ENCODE measurements around the gene CSTF1. TPM values are rescaled to one million over a fixed set of nuclear protein-coding genes. Genes with fewer than 3 reads are reported as not detected.

CSTF1 gene
- total RNA-seq, 1 donor from 2014 or later, result 21.1 TPM

Other genes with a start within 250 kb of the CSTF1 start
- gene MC3R, start 143.9 kb upstream of the CSTF1 start, total RNA-seq, result not detected
- 14.3 TPM for gene FAM210B, start 33.7 kb upstream of the CSTF1 start, total RNA-seq
- gene AURKA, start 430 bp upstream of the CSTF1 start, total RNA-seq, result 3.4 TPM
- 0.49 TPM for gene CASS4, start 19.6 kb downstream of the CSTF1 start, total RNA-seq
- gene RTF2, start 76.0 kb downstream of the CSTF1 start, total RNA-seq, result 38.4 TPM
- gene FAM209A, start 132.1 kb downstream of the CSTF1 start, total RNA-seq, result not detected
- gene FAM209B, start 140.6 kb downstream of the CSTF1 start, total RNA-seq, result not detected
- gene TFAP2C, start 236.7 kb downstream of the CSTF1 start, total RNA-seq, result 3.9 TPM